Endothelial cell of hepatic sinusoid (primary cell): ENCODE data around the gene RALGPS2.
"Not testable (repeated sequence)": the region's sequence is repeated elsewhere in the genome, so short reads cannot be mapped to it uniquely, and the experiment has no call there.

Source experiments
- in situ Hi-C: cut with HindIII; loops from 2 replicates; pipeline ENCODE4 v1.10.0; 2017; ENCODE audit warnings: low sequenced_read_pairs

Gene RALGPS2

GRCh38 chr1:178723546-178723945 is 1.5 kb upstream of the RALGPS2 start:
- in situ Hi-C loops, result no loop called here

- in situ Hi-C loops, result no loop called here
Observed at GRCh38 chr1:178724376-178724727, 692 bp upstream of the RALGPS2 start.

GRCh38 chr1:178725466-178726086 is 532 bp downstream of the RALGPS2 start:
- in situ Hi-C loops, result no loop called here

GRCh38 chr1:178726087-178726517 is 1.1 kb downstream of the RALGPS2 start:
- in situ Hi-C loops, result no loop called here

GRCh38 chr1:178726545-178726944 is 1.5 kb downstream of the RALGPS2 start:
- in situ Hi-C loops, result no loop called here

GRCh38 chr1:178727014-178727895 is 2.2 kb downstream of the RALGPS2 start:
- in situ Hi-C loops, result no loop called here

GRCh38 chr1:178733972-178734371 is 8.9 kb downstream of the RALGPS2 start:
- in situ Hi-C loops, result no loop called here

GRCh38 chr1:178738780-178739179 is 13.7 kb downstream of the RALGPS2 start:
- in situ Hi-C loops, result no loop called here

- in situ Hi-C loops, result no loop called here
Observed at GRCh38 chr1:178739285-178740045, 14.4 kb downstream of the RALGPS2 start.

- in situ Hi-C loops, result no loop called here
Observed at GRCh38 chr1:178740491-178740890, 15.4 kb downstream of the RALGPS2 start.

GRCh38 chr1:178740924-178741323 is 15.9 kb downstream of the RALGPS2 start:
- in situ Hi-C loops, result no loop called here

- in situ Hi-C loops, result no loop called here
Observed at GRCh38 chr1:178743801-178744200, 18.8 kb downstream of the RALGPS2 start.

- in situ Hi-C loops, result no loop called here
Observed at GRCh38 chr1:178745260-178745659, 20.2 kb downstream of the RALGPS2 start.

- in situ Hi-C loops, result no loop called here
Observed at GRCh38 chr1:178746345-178746744, 21.3 kb downstream of the RALGPS2 start.

GRCh38 chr1:178747361-178747760 is 22.3 kb downstream of the RALGPS2 start:
- in situ Hi-C loops, result not testable (repeated sequence)

GRCh38 chr1:178749581-178750166 is 24.6 kb downstream of the RALGPS2 start:
- in situ Hi-C loops, result loop anchor here (25.0 kb wide), 1 partner anchor 212 kb away; no protein-coding TSS in a partner anchor

GRCh38 chr1:178751046-178751445 is 26.0 kb downstream of the RALGPS2 start:
- in situ Hi-C loops, result loop anchor here (25.0 kb wide), 1 partner anchor 214 kb away; no protein-coding TSS in a partner anchor

- in situ Hi-C loops, result loop anchor here (25.0 kb wide), 1 partner anchor 216 kb away; no protein-coding TSS in a partner anchor
Observed at GRCh38 chr1:178752891-178753290, 27.8 kb downstream of the RALGPS2 start.

- in situ Hi-C loops, result loop anchor here (25.0 kb wide), 1 partner anchor 217 kb away; no protein-coding TSS in a partner anchor
Observed at GRCh38 chr1:178754655-178755256, 29.7 kb downstream of the RALGPS2 start.

- in situ Hi-C loops, result loop anchor here (25.0 kb wide), 1 partner anchor 231 kb away; no protein-coding TSS in a partner anchor
Observed at GRCh38 chr1:178768423-178768822, 43.4 kb downstream of the RALGPS2 start.
